SK-N-SH (cell line): Measurements from ENCODE around the gene RHOBTB3. TPM values are rescaled to one million over a fixed set of nuclear protein-coding genes. Genes with fewer than 3 reads are reported as not detected.

Experiments
- CTCF ChIA-PET: fragments of 300-600, 350-600 bp; formaldehyde crosslinking; extraction: SDS; loops from one replicate; lab custom pipeline; 2021; lab: Yijun Ruan, JAX
- POLR2A ChIA-PET: fragments of 350-600 bp; sonication (Branson Sonifier 250); formaldehyde crosslinking; extraction: SDS; loops from one replicate; lab custom pipeline; 2020; ENCODE audit warnings: antibody characterized with exemption, inconsistent platforms; lab: Yijun Ruan, JAX
- DNase-seq: peaks from one replicate; pipeline ENCODE4 v3.0.0; 2012
- H2AFZ ChIP-seq: fragments of 200-600 bp; sonication (generic); 2 replicates; pipeline ENCODE4 v1.8.1; 2016; ENCODE audit warnings: antibody characterized with exemption, mild to moderate bottlenecking, low read depth
- H3F3A ChIP-seq: fragments of 200-600 bp; sonication (generic); replicated peaks from 2 replicates; pipeline ENCODE3; 2016; ENCODE audit warnings: antibody characterized with exemption, mild to moderate bottlenecking; ENCODE audit not compliant: insufficient read depth
- H3K27ac ChIP-seq, 2 experiments: fragments of 200-500 bp in 1 of 2; fragments of 200-600 bp in 1 of 2; sonication (Bioruptor generic) in 1 of 2; sonication (generic), shearing (Covaris generic) in 1 of 2; 2 replicates each; pipeline versions ENCODE4 v1.5.1 to v1.6.1; 2014 to 2016; ENCODE audit warnings: low read depth in 2 of 2, inconsistent platforms in 1 of 2, low read length in 1 of 2, mild to moderate bottlenecking in 1 of 2, mixed read lengths in 1 of 2
- H3K27me3 ChIP-seq: fragments of 200-600 bp; sonication (generic), shearing (Covaris generic); 2 replicates; pipeline ENCODE4 v1.6.1; 2016; ENCODE audit warnings: mixed run types; ENCODE audit not compliant: insufficient read depth
- H3K36me3 ChIP-seq, 2 experiments: fragments of 200-500 bp in 1 of 2; fragments of 200-600 bp in 1 of 2; sonication (Bioruptor generic) in 1 of 2; sonication (generic) in 1 of 2; replicated peaks in 1 of 2; 2 replicates each; pipeline versions ENCODE3 to v1.5.1; 2014 to 2016; ENCODE audit warnings: low read length in 1 of 2, mild to moderate bottlenecking in 1 of 2; ENCODE audit not compliant: insufficient read depth in 2 of 2, control insufficient read depth in 1 of 2
- H3K4me1 ChIP-seq, 2 experiments: fragments of 200-500 bp in 1 of 2; fragments of 200-600 bp in 1 of 2; sonication (Bioruptor generic) in 1 of 2; sonication (generic), shearing (Covaris generic) in 1 of 2; 2 replicates each; pipeline versions ENCODE4 v1.5.1 to v1.6.1; 2014 to 2016; ENCODE audit warnings: low read depth in 1 of 2, low read length in 1 of 2, mixed run types in 1 of 2; ENCODE audit not compliant: insufficient read depth in 2 of 2, control insufficient read depth in 1 of 2
- H3K4me2 ChIP-seq: fragments of 200-600 bp; sonication (generic), shearing (Covaris generic); 2 replicates; pipeline ENCODE4 v1.6.1; 2017; ENCODE audit warnings: mixed run types
- H3K4me3 ChIP-seq, 2 experiments: fragments of 200-500 bp in 1 of 2; fragments of 200-600 bp in 1 of 2; sonication (Bioruptor generic) in 1 of 2; sonication (generic), shearing (Covaris generic) in 1 of 2; 2 replicates each; pipeline versions ENCODE4 v1.5.1 to v1.8.1; 2014 to 2016; ENCODE audit warnings: low read depth in 2 of 2, inconsistent platforms in 1 of 2, low read length in 1 of 2, mild to moderate bottlenecking in 1 of 2, mixed read lengths in 1 of 2, moderate library complexity in 1 of 2
- H3K79me2 ChIP-seq: fragments of 200-600 bp; sonication (generic); 2 replicates; pipeline ENCODE4 v1.8.1; 2017; ENCODE audit warnings: mild to moderate bottlenecking; ENCODE audit not compliant: insufficient read depth
- H3K9ac ChIP-seq: fragments of 200-600 bp; sonication (generic); 2 replicates; pipeline ENCODE4 v1.6.1; 2017; ENCODE audit warnings: mixed run types
- H3K9me2 ChIP-seq: fragments of 200-600 bp; sonication (generic); 2 replicates; pipeline ENCODE4 v1.6.1; 2017; ENCODE audit warnings: mixed run types
- H3K9me3 ChIP-seq: fragments of 200-600 bp; sonication (generic); 2 replicates; pipeline ENCODE4 v1.6.1; 2017; ENCODE audit warnings: mixed run types, mild to moderate bottlenecking, moderate library complexity
- H4K20me1 ChIP-seq: fragments of 200-600 bp; sonication (generic); 2 replicates; pipeline ENCODE4 v1.6.1; 2017; ENCODE audit warnings: mild to moderate bottlenecking, mixed run types; ENCODE audit not compliant: insufficient read depth
- ELF1 ChIP-seq: IDR thresholded peaks from 2 replicates; pipeline ENCODE4 v1.4.0; 2012
- EZH2phosphoT487 ChIP-seq: fragments of 200-600 bp; sonication (generic); IDR thresholded peaks from 2 replicates; pipeline ENCODE4 v1.6.1; 2017; ENCODE audit warnings: low read depth, mixed run types, mild to moderate bottlenecking, antibody characterized with exemption, moderate library complexity, borderline replicate concordance
- FOXJ3 ChIP-seq: sonication (generic); formaldehyde crosslinking; IDR thresholded peaks from 2 replicates; pipeline ENCODE4 v1.5.1; 2020; ENCODE audit warnings: mild to moderate bottlenecking, missing genetic modification reagents
- GATA2 ChIP-seq: sonication (generic); formaldehyde crosslinking; IDR thresholded peaks from 2 replicates; pipeline ENCODE4 v1.5.0; 2020; ENCODE audit warnings: mild to moderate bottlenecking, missing genetic modification reagents
- JUND ChIP-seq: IDR thresholded peaks from 2 replicates; pipeline ENCODE4 v1.4.0; 2012
- MEF2A ChIP-seq: IDR thresholded peaks from 2 replicates; pipeline ENCODE4 v1.4.0; 2012; ENCODE audit warnings: low read depth, borderline replicate concordance
- MXI1 ChIP-seq: IDR thresholded peaks from 2 replicates; pipeline ENCODE4 v1.6.1; 2012; ENCODE audit warnings: mild to moderate bottlenecking, low read depth, low read length, improper control_type of control experiment
- NFIC ChIP-seq: IDR thresholded peaks from 2 replicates; pipeline ENCODE4 v1.4.0; 2012; ENCODE audit warnings: borderline replicate concordance
- POLR2AphosphoS5 ChIP-seq: IDR thresholded peaks from 2 replicates; pipeline ENCODE4 v1.6.1; 2012; ENCODE audit warnings: low read depth, low read length
- RAD21 ChIP-seq: IDR thresholded peaks from 2 replicates; pipeline ENCODE4 v1.6.1; 2012; ENCODE audit warnings: mild to moderate bottlenecking, low read length
- SIN3A ChIP-seq: IDR thresholded peaks from 2 replicates; pipeline ENCODE4 v1.6.1; 2012; ENCODE audit warnings: low read depth, mild to moderate bottlenecking, low read length, moderate library complexity, borderline replicate concordance
- TEAD4 ChIP-seq: IDR thresholded peaks from 2 replicates; pipeline ENCODE4 v1.4.0; 2012; ENCODE audit warnings: mild to moderate bottlenecking, borderline replicate concordance; ENCODE audit not compliant: insufficient read depth
- YY1 ChIP-seq: IDR thresholded peaks from 2 replicates; pipeline ENCODE4 v1.4.0; 2012; ENCODE audit warnings: low read depth, mild to moderate bottlenecking
- WGBS: methylation state at CpG from one replicate; pipeline ENCODE4 v1.1.6; 2017; ENCODE audit warnings: low lambda C conversion rate; 5-methylcytosine and 5-hydroxymethylcytosine counted together
- polyA plus RNA-seq, 3 experiments: library from polyadenylated mRNA; depleted of rRNA; stranded (reverse); fragments of >200 nt; gene quantifications; 2 replicates each; pipeline ENCODE4 v1.2.3, GENCODE V29; 2012
- TF ChIP-seq, protein P1 (sequence below): IDR thresholded peaks from 2 replicates; pipeline ENCODE4 v1.6.1; 2012; ENCODE audit warnings: mild to moderate bottlenecking, low read depth, low read length, moderate library complexity
- TF ChIP-seq, protein P2 (sequence below): IDR thresholded peaks from 2 replicates; pipeline ENCODE4; 2012
- TF ChIP-seq, protein P3 (sequence below): fragments of 150-350 bp; IDR thresholded peaks from 2 replicates; pipeline ENCODE4 v1.6.1; 2017; ENCODE audit warnings: antibody characterized with exemption, low read length, low read depth, borderline replicate concordance

Gene RHOBTB3
- polyA plus RNA-seq, 1 of the 3 experiments (the other 2 are of a cell fraction): 59.3 TPM

DNA sequence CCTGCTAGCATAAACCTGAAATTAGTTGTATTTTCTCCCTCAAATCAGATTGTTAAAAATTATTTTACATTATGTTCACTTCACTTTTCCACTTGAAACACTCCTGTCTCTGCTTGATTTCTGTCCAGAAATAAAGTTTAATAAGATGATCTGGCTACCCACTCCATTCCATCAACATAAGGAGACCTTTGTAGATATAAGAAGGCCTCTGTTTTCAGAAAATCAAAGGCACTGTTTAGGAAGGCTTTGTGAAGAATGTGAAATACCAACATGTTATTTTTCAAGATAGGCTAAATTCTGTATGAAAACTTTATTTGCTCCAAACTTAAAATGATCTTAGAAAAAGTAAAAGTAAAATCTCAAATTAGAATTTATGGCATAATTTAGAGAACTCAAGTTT is 15.1 kb downstream of the RHOBTB3 start:
- Histone ChIP-seq H2AFZ (no peak overlapping the region), H3K36me3 (peaks cover 38 to 75% of the 10 kb centered on the region in 2 experiments), H3K4me3 (no peak overlapping the region), H3K27ac (no peak overlapping the region), H3K9me3 (no peaks in the 10 kb centered on the region), H4K20me1 (no peaks in the 10 kb centered on the region), H3K9me2 (no peaks in the 10 kb centered on the region), H3K4me2 (no peak overlapping the region), H3F3A (no peaks in the 10 kb centered on the region), H3K79me2 (peaks cover 9% of the 10 kb centered on the region; the same call in 1 of the 2 replicates), H3K27me3 (no peaks in the 10 kb centered on the region), H3K9ac (no peak overlapping the region), H3K4me1 (no peaks in the 10 kb centered on the region; a peak in 2 of 4 replicates)
- ChIA-PET CTCF (interaction anchor here (1.0 to 1.9 kb wide), 4 partner anchors 16 to 82 kb away, joined by 4 to 6 read pairs (median 4); no protein-coding TSS in a partner anchor), POLR2A (no interaction called here)
- TF ChIP-seq FOXJ3 (CRISPR knock-in tag): no peak
- TF ChIP-seq, protein P1, sequence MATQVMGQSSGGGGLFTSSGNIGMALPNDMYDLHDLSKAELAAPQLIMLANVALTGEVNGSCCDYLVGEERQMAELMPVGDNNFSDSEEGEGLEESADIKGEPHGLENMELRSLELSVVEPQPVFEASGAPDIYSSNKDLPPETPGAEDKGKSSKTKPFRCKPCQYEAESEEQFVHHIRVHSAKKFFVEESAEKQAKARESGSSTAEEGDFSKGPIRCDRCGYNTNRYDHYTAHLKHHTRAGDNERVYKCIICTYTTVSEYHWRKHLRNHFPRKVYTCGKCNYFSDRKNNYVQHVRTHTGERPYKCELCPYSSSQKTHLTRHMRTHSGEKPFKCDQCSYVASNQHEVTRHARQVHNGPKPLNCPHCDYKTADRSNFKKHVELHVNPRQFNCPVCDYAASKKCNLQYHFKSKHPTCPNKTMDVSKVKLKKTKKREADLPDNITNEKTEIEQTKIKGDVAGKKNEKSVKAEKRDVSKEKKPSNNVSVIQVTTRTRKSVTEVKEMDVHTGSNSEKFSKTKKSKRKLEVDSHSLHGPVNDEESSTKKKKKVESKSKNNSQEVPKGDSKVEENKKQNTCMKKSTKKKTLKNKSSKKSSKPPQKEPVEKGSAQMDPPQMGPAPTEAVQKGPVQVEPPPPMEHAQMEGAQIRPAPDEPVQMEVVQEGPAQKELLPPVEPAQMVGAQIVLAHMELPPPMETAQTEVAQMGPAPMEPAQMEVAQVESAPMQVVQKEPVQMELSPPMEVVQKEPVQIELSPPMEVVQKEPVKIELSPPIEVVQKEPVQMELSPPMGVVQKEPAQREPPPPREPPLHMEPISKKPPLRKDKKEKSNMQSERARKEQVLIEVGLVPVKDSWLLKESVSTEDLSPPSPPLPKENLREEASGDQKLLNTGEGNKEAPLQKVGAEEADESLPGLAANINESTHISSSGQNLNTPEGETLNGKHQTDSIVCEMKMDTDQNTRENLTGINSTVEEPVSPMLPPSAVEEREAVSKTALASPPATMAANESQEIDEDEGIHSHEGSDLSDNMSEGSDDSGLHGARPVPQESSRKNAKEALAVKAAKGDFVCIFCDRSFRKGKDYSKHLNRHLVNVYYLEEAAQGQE: no peak
- no peak for TF ChIP-seq POLR2AphosphoS5
- TF ChIP-seq EZH2phosphoT487: no peak
- TF ChIP-seq RAD21: no peak
- TF ChIP-seq, protein P2, sequence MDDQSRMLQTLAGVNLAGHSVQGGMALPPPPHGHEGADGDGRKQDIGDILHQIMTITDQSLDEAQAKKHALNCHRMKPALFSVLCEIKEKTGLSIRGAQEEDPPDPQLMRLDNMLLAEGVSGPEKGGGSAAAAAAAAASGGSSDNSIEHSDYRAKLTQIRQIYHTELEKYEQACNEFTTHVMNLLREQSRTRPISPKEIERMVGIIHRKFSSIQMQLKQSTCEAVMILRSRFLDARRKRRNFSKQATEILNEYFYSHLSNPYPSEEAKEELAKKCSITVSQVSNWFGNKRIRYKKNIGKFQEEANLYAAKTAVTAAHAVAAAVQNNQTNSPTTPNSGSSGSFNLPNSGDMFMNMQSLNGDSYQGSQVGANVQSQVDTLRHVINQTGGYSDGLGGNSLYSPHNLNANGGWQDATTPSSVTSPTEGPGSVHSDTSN: no peak
- no peak for TF ChIP-seq GATA2 (CRISPR knock-in tag)
- TF ChIP-seq JUND: no peak
- DNase-seq: no peak

DNA sequence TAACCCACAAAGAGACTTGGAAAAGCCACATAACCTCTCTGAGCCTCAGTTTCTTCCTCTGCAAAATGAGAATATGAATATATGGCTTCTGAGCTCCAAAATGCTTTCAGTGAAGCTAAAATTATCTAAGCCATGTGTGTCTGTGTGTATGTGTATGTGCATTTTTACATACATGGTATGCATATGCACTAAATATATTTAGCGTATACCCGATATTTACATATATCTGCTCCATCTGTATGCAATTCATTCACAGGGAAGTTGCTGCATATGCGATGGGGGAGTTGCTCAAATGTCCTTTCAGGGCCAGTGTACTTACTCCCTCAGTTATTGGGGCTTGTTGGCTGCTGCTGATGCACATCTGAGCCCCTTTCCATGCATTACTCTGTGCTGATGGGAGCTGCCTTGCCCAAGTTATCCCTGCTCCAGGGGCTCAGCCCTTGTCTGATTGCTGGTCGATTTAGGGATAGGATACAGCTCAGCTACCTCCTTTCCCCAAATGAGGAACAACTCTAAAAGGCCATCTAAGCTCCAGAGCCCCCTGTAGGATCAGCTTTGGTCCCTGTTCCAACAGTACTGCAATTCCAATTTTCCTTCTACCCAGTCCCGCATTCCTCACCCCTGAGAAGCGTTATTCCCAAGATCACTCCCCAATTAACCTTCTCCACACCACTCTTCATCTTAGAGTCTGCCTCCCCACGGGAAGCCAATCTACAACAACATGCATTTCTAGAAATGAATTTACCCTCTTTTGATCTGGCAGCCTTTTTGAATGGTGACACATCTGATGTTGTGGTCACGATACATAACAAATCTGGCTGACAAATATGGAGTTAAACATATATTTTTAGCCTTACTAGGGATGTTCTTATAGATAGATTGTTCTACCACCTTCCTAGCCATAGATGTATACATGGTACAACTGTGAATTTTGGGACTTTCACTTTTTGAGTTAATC is 15.9 kb downstream of the RHOBTB3 start:
- no peaks in the 10 kb centered on the region for H3K27me3 ChIP-seq
- peaks cover 9% of the 10 kb centered on the region; the same call in 1 of the 2 replicates for H3K79me2 ChIP-seq
- POLR2A ChIA-PET: no interaction called here
- WGBS: 90% methylated on average over 7 of the region's 8 CpGs
- no peaks in the 10 kb centered on the region for H3K9me2 ChIP-seq
- H3K4me1 ChIP-seq: no peaks in the 10 kb centered on the region; a peak in 2 of 4 replicates
- TF ChIP-seq YY1 (no peak), EZH2phosphoT487 (no peak), MXI1 (no peak), TEAD4 (no peak), GATA2 (CRISPR knock-in tag) (no peak), FOXJ3 (CRISPR knock-in tag) (no peak), NFIC (no peak), ELF1 (no peak), SIN3A (no peak), MEF2A (no peak)
- TF ChIP-seq, protein P3, sequence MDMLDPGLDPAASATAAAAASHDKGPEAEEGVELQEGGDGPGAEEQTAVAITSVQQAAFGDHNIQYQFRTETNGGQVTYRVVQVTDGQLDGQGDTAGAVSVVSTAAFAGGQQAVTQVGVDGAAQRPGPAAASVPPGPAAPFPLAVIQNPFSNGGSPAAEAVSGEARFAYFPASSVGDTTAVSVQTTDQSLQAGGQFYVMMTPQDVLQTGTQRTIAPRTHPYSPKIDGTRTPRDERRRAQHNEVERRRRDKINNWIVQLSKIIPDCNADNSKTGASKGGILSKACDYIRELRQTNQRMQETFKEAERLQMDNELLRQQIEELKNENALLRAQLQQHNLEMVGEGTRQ: no peak
- no peaks in the 10 kb centered on the region for H3F3A ChIP-seq
- no peak overlapping the region for H3K4me3 ChIP-seq
- H3K4me2 ChIP-seq: no peak overlapping the region
- no peaks in the 10 kb centered on the region for H4K20me1 ChIP-seq
- CTCF ChIA-PET: interaction anchor here (1.5 to 1.9 kb wide), 2 partner anchors 15 to 34 kb away, joined by 4 to 6 read pairs; no protein-coding TSS in a partner anchor
- peaks cover 42 to 77% of the 10 kb centered on the region in 2 experiments for H3K36me3 ChIP-seq
- DNase-seq: no peak
- H3K9ac ChIP-seq: no peak overlapping the region
- H3K27ac ChIP-seq: no peak overlapping the region
- H2AFZ ChIP-seq: no peak overlapping the region
- no peaks in the 10 kb centered on the region for H3K9me3 ChIP-seq
